ENCODE data around the gene PDE3A. TPM values are rescaled to one million over a fixed set of nuclear protein-coding genes. Genes with fewer than 3 reads are reported as not detected.

PDE3A gene
- total RNA-seq, 2 donors from 2014 or later, result 78.3 to 110 TPM

GRCh38 chr12:20641106-20641505 lies 272.8 kb downstream of the PDE3A start:
- DNase-seq (ENCODE audit: low spot score) (no peak), ATAC-seq (ENCODE audit: insufficient number of reproducible peaks, low FRiP score, low read depth) (no peak)
- no peaks in the 10 kb centered on the region for H3K9me3 ChIP-seq
- H3K4me3 ChIP-seq, result no peak overlapping the region
- peaks cover 10% of the 10 kb centered on the region for H3K36me3 ChIP-seq
- H3K27ac ChIP-seq, result peak overlapping the region; percentile 19 to 49
- H3K4me1 ChIP-seq (ENCODE audit: control insufficient read depth in 1 of 2, low read depth in 2 of 2), result peaks cover 0 to 21% of the 10 kb centered on the region in 2 donors
- H3K27me3 ChIP-seq (replicated peaks; ENCODE audit: insufficient read depth), result no peaks in the 10 kb centered on the region
- TF ChIP-seq CTCF (IDR thresholded peaks at IDR 0.05), result no peak

GRCh38 chr12:20643822-20644221 lies 275.5 kb downstream of the PDE3A start:
- ATAC-seq (ENCODE audit: insufficient number of reproducible peaks, low FRiP score, low read depth), result no peak
- no peak for DNase-seq (ENCODE audit: low spot score)
- Histone ChIP-seq H3K36me3 (peaks cover 2% of the 10 kb centered on the region), H3K4me1 (ENCODE audit: control insufficient read depth in 1 of 2, low read depth in 2 of 2) (peaks cover 0 to 25% of the 10 kb centered on the region in 2 donors), H3K4me3 (no peak overlapping the region), H3K27me3 (replicated peaks; ENCODE audit: insufficient read depth) (no peaks in the 10 kb centered on the region), H3K9me3 (no peaks in the 10 kb centered on the region), H3K27ac (no peak overlapping the region)
- no peak for TF ChIP-seq CTCF (IDR thresholded peaks at IDR 0.05)

GRCh38 chr12:20646239-20646827 lies 278.0 kb downstream of the PDE3A start:
- H3K4me3 ChIP-seq, result no peak overlapping the region

GRCh38 chr12:20653871-20654270 lies 285.5 kb downstream of the PDE3A start:
- H3K27me3 ChIP-seq (replicated peaks; ENCODE audit: insufficient read depth), result no peaks in the 10 kb centered on the region
- peaks cover 0 to 7% of the 10 kb centered on the region in 2 donors for H3K4me1 ChIP-seq (ENCODE audit: control insufficient read depth in 1 of 2, low read depth in 2 of 2)
- ATAC-seq (ENCODE audit: insufficient number of reproducible peaks, low FRiP score, low read depth), result no peak
- H3K9me3 ChIP-seq, result no peaks in the 10 kb centered on the region
- no peak overlapping the region for H3K4me3 ChIP-seq
- peaks cover 30% of the 10 kb centered on the region for H3K36me3 ChIP-seq
- no peak for DNase-seq (ENCODE audit: low spot score)
- TF ChIP-seq CTCF (IDR thresholded peaks at IDR 0.05), result no peak
- H3K27ac ChIP-seq, result no peak overlapping the region

More at GRCh38 chr12:20646239-20646827, 278.0 kb downstream of the PDE3A start:
- no peak for DNase-seq (ENCODE audit: low spot score)
- Histone ChIP-seq H3K36me3 (peaks cover 3% of the 10 kb centered on the region), H3K4me1 (ENCODE audit: control insufficient read depth in 1 of 2, low read depth in 2 of 2) (peaks cover 0 to 21% of the 10 kb centered on the region in 2 donors), H3K27me3 (replicated peaks; ENCODE audit: insufficient read depth) (no peaks in the 10 kb centered on the region), H3K27ac (peak overlapping the region; percentile 39 to 52), H3K9me3 (no peaks in the 10 kb centered on the region)
- peak; percentile 68 for ATAC-seq (ENCODE audit: insufficient number of reproducible peaks, low FRiP score, low read depth)
- peak; percentile 59 for TF ChIP-seq CTCF (IDR thresholded peaks at IDR 0.05)

GRCh38 chr12:20656600-20656999 lies 288.3 kb downstream of the PDE3A start:
- no peak overlapping the region for H3K4me3 ChIP-seq
- DNase-seq (ENCODE audit: low spot score), result no peak
- no peaks in the 10 kb centered on the region for H3K27me3 ChIP-seq (replicated peaks; ENCODE audit: insufficient read depth)
- no peak for TF ChIP-seq CTCF (IDR thresholded peaks at IDR 0.05)
- no peaks in the 10 kb centered on the region for H3K9me3 ChIP-seq
- no peak for ATAC-seq (ENCODE audit: insufficient number of reproducible peaks, low FRiP score, low read depth)
- H3K27ac ChIP-seq, result no peak overlapping the region
- peaks cover 0 to 4% of the 10 kb centered on the region in 2 donors for H3K4me1 ChIP-seq (ENCODE audit: control insufficient read depth in 1 of 2, low read depth in 2 of 2)
- H3K36me3 ChIP-seq, result peaks cover 27% of the 10 kb centered on the region

All from thoracic aorta (tissue), 2 donors.